Stimulated activated CD8-positive, alpha-beta memory T cell treated with anti-CD3 and anti-CD28 coated beads, Interleukin-15, amount 100 ng/mL, for 1 hour (primary cell): ENCODE results near the gene ALOX12B.

ENCODE experiments used
- DNase-seq: peaks from one replicate; pipeline ENCODE4 v3.0.0-alpha.2; 2020; ENCODE audit warnings: low read depth

The ALOX12B gene

DNA sequence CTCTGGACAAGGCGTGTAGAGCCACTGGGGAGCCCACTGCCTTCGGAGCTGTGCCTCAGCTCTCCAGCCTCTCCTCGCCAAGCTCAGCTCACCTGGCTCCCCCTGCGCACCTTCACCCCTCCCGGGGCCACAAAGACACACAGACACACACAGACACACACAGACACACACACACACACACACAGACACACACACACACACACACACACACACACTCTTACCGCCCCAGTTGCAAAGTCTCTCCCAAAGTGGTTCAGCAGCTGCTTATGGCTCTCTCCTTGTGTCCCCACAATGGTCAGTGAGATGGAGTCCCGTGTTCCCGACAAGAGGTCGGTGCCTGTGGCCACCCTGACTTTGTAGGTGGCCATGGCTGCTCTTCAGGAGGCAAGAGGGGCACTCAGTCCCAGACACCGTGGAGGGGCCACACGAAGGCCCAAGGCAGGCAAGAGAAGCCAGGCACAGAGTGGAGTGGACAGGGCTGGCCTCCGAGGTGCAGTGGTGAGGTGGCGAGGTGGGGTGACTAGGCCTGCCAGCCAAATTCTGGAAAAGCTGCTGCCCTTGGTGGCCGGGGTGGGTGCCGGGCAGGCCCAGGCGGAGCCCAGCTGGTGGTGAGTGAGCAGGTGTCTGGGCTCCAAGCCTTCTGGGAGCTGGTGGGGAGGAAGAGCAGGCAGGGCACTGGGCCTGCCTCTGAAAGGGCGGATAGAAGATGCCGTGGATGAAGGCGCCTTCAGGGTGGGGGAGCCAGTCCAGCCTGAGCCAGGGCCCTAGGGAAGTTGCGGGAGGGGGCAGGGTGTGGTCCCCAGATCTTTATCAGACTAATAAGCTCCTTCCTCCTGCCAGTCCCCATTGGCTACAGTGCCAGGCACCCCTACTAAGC, at the start of gene ALOX12B:
Gene ALOX12B, minus strand, starts transcription at position 642 of the 877 bp plus-strand sequence. Its CDS starts 274 bp downstream, at position 368.
- DNase-seq, result no peak

GRCh38 chr17:8133941-8134340, 46.4 kb upstream of the ALOX12B start:
- DNase-seq, result no peak

DNA sequence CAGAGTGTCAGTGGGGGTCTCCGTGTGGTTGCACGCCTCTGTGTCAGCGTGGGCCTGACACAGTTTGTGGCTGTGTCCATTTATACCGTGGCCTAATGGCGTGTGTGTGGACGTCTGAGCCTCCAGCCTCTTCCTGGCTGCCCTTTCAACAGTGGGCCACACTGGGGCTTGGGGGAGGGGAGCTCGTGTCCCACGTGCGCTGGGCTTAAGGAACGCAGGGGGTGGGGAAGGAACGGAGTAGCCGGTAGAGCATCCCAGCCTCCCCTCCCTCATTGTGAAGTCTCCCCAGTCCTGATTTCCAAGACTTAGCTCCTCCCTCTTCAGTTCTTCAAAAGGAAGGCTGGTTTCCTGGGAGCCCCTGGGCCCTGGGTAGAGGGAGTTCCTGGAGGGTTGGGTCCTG, 45.9 kb upstream of the ALOX12B start:
- DNase-seq, result no peak

DNA sequence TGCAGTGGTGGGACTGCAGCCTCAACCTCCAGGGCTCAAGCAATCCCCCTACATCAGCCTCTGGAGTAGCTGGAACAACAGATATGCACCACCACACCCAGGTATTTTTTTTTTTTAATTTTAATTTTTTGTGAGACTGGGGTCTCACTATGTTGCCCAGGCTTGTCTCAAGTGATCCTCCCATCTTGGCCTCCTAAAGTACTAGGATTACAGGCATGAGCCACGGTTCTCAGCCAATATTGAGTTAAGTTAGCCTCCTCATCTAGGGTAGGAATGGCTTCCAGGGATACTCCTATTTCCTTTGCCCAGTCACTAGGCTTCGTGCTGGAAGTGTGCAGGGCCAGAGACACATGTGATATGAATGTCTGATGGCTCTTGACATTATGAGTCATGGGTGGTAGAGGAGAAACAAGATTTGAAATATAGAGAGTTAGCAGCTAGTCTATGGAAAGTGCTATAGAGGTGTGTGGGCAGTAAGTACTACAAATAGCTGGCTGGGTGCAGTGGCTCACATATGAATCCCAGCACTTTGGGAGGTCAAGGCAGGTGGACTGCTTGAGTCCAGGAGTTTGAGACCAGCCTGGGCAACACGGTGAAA, 44.4 kb upstream of the ALOX12B start:
- DNase-seq, result no peak

DNA sequence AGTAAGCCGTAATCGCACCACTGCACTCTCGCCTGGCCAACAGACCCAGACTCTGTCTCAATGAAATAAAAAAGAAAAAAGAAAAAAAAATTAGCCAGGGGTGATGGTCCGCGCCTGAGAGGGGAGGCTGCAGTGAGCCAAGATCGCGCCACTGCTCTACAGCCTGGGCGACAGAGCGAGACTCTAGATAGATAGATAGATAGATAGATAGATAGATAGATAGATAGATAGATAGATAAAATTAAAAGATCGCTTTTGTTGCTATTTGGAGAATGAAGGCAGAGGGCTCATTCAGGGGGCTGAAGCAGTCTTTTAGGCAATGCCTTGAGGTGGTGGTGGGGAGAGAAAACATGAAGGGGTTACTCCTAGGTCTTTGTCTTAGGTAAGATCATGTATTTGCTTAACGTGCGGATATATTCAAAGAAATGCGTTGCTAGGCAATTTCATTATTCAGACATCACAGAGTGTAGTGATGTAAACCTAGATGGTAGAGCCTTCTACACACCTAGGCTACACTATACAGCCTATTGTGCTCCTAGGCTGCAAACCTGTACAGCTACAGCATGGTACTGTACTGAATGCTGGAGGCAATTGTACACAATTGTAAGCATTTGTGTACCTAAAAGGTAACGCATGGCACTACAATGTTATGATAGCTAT, 40.7 kb upstream of the ALOX12B start:
- DNase-seq, result no peak

- DNase-seq, result no peak
Observed at GRCh38 chr17:8126491-8127066, 39.1 kb upstream of the ALOX12B start.

DNA sequence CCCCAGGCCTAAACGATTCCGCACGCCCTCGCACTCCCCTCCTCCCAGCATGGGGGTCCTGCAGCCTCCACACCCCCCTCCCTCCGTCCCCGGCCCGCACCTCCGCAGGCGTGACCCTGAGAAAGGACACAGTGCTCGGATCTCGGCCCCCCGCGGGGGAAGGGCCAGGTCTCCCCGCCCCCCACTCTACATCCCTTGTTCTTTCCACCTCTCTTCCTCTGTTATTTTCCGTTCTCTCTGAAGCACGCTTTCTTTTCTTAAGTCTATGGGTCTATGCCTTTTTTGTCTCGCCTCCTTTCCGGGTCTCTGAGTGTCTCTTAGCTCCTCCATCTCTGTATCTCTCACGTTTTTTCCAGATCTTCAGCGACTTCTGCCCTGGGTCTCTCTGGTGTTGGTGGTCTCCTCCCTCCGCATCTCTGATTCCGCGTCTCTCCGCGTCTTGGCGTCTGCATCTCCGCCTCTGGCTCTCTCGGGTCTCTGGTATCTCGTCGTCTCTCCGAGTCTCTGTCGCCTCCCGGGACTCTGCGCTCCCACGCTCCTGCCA, 38.5 kb upstream of the ALOX12B start:
- DNase-seq, result no peak

DNA sequence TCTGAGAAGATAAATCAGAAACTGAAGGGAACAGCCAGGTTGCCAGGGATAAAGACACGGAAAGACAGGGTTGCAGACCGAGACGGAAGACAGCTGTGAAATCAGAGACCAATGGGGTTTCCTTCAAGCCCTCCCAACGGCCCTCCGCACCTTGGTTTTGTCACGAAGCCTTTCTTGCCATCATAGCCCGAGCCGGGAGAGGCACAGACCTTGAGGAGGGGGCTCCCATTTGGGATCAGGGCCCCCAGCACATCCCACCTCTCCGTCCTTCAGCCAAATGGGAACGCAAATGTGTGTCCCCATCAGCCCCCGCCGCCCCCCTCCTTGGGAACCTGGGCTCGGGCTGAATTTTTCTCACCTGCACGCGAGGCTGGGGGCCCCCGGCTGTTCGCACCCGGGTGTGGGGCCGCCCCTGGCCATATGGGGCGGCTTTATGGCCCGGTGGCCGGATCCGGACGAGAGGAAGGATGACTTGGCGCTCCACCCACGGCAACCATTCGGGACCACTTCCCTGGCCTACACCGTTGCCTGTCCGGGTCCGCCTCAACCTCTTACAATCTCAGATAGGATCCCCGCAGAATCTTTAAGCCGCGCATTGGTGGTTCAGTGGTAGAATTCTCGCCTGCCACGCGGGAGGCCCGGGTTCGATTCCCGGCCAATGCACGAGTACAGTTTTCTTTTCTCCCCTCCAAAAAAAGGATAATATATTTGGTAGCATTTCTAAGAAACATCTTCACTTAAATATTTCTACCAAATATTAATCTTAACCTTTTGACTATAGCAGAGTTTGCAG, 37.8 kb upstream of the ALOX12B start:
- DNase-seq, result peak; percentile 86

DNA sequence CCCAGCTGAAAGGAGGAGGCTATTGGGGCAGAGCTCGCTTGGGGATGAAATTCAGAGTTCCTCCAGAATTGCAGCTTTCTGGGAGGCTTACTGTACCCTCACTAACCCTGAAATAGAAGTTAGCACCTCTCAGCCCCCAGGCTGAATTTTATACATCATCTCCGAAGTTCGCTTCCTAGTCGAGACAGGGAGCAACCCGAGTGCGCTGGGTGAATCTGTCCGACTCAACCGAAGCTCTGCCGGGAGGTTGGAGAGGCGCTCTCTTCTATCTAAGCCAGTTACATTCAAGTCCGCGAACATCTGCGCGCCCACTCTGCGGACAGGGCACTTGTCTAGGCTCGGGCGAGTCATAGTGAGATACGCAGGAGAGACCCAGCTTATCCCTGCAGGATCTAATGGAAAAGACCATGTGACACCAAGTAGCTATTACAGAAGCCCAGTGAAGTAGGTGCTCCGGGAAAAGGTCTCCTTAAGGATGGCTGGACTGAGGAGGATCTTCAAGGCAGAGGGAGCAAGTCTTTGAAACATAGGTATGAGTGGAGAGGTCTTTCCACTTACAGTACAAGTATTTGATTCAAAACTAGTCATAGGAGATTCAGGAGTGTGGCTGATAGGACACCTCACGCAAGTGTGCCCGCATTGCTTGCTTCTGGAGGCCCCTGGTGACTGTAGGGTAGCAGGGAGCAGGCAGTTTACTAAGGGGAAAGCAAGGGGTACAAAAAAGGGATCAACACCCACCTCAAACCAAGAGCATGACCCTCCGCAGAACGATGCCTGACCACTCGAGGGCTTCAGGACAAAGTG, 37.0 kb upstream of the ALOX12B start:
- no peak for DNase-seq

GRCh38 chr17:8123695-8124349, 36.3 kb upstream of the ALOX12B start, which contains the start of gene HES7:
Gene HES7, minus strand, starts transcription at chr17:8124106. Its CDS starts 22 bp downstream, at chr17:8124084.
- no peak for DNase-seq

DNA sequence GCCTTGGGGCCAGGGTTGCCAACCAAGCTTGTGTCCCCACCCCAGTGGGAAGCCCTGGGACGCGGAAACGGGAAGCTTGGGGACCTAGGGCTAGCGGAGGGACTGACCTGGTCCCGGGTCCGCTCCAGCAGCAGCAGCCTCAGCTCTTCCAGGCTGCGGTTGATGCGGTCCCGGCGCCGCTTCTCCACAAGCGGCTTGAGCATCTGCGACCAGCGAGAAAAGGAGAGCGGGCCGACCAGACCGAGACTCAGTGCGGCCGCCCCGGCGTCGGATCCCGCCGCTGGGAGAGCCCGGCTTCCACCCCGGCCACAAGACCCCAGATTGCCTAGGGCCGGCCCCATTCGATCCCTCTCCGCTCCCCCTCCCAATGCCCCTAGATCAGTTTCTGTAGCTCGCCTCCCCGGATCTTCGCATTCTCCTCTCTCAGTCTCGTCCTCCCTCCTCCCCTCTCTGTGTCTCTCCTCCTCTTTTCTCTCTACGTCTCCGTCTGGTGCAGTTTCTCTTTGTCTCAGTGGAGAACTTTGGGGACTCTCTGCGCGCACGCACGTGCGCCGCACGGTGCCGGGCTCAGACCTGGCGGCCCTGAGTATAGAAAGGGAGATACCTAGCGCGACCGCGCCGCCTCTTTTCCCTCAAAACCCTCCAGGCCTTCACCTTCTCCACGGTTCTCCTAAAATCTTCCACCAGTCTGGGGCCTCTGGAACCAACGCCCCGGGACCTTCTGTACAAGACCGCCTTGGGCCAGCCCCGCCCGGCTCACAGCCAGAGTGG, 35.6 kb upstream of the ALOX12B start:
- no peak for DNase-seq

GRCh38 chr17:8122422-8122923, 35.0 kb upstream of the ALOX12B start:
- no peak for DNase-seq

GRCh38 chr17:8121681-8122421, 34.3 kb upstream of the ALOX12B start:
- DNase-seq, result no peak

DNA sequence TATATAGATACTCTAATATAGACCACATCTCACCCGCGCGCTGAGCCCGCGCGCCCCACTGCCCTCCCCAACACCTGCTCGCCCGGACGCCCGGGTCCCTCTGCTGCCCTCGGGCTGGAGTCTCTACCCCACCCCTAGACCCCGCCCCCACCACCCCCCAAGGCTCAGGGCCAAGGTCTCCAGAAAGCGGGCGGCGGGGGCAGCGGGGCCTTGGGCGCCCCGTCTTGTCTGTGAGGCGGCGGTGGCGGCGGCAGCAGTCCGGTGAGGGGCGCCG, 33.8 kb upstream of the ALOX12B start:
- no peak for DNase-seq

DNA sequence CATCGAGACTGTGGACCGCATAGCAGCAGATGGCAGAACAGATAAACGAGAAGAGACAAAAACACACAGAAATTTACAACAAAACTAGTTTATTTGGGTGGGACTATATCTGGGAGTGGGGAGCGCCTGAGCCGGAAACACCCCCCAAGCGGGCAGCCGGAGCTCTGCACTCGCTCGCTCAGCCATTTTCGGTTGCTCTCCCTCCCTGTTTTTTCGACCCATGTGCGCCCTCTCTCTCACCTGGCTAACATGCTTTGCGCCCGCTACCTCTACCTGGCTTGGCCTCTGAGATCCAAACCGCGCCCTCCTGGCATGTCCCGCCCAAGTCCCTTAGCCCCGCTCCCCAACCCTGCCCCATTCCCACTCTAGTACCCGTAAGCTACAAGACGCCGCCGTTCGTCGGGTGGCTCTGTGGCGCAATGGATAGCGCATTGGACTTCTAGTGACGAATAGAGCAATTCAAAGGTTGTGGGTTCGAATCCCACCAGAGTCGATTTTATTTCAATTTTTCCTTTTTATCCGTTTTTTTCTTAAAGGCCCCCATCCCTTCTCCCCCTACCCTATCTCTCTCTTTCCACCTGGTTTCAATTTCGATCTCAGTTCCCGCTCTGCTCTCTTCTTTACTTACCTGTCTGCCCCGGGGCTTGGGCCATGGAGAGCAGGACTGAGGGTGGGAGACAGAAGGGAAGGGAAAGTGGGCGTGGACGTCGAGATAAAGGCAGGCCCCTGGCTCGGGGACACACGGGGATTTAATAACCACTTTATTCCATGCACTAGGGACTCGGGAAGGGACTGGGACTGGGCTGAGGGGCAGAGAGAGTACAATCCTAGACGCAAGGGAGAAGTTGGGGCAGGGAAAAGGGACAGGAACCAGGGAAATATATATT, 33.2 kb upstream of the ALOX12B start:
- no peak for DNase-seq

DNA sequence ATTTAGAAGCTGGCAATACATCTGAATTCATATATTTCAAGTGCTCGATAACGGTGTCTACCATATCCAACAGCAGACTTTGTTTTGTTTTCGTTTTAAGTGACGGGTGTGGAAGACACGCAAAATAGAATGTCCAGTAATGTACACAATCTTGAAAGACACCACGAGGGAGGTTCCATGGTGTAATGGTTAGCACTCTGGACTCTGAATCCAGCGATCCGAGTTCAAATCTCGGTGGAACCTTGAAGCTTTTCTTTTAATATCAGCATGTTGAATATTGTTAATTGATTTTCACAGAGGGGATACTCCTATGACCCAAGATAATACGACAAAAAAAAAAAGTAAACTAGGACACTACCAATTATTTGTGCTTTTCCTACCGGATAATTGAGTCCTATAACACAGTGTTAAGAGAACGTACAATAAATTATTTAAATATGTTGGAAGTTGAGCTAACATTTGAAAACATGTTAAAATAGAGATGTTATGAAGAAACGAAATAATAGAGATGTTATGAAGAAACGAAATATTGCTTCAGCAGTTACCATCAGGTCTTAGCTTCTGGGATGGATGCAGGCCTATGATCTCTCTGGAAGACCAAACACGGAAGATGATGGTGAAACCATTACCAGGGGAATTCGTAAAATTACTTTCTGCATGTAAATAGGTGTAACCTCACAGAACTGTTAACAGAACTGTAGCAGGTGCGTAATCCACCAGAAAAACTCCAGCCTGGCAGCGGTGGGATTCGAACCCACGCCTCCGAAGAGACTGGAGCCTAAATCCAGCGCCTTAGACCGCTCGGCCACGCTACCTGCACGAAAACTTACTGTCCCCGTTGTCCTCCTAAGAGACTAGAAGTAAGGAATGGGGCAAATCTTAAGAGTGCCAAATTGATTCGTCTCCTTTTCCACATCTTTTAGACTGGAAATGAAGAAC, 32.3 kb upstream of the ALOX12B start:
- peak; percentile 70 for DNase-seq
